ENCODE data around the gene TPRN.
"Not testable (repeated sequence)": the region's sequence is repeated elsewhere in the genome, so short reads cannot be mapped to it uniquely, and the experiment has no call there.

TPRN gene

GRCh38 chr9:137240318-137240840, 39.8 kb upstream of the TPRN start:
- H3K27me3 Mint-ChIP-seq: peaks cover 3% of the 10 kb centered on the region
- ATAC-seq (peak; percentile 42), DNase-seq (peak in 1 of 2 donors; percentile 80)
- no peak overlapping the region for H3K27ac Mint-ChIP-seq
- H3K4me1 Mint-ChIP-seq: peaks cover 71% of the 10 kb centered on the region
- H3K9me3 Mint-ChIP-seq: no peaks in the 10 kb centered on the region
- peak overlapping the region; percentile 83 to 96 for H3K4me3 Mint-ChIP-seq

- H3K4me3 Mint-ChIP-seq: peak overlapping the region; percentile 77 to 83
- peaks cover 78% of the 10 kb centered on the region for H3K4me1 Mint-ChIP-seq
- H3K9me3 Mint-ChIP-seq, H3K27me3 Mint-ChIP-seq, DNase-seq, ATAC-seq: not testable (repeated sequence)
- peak overlapping the region; percentile 34 to 69 for H3K27ac Mint-ChIP-seq
Measured at GRCh38 chr9:137239541-137240200, 39.1 kb upstream of the TPRN start.

DNA sequence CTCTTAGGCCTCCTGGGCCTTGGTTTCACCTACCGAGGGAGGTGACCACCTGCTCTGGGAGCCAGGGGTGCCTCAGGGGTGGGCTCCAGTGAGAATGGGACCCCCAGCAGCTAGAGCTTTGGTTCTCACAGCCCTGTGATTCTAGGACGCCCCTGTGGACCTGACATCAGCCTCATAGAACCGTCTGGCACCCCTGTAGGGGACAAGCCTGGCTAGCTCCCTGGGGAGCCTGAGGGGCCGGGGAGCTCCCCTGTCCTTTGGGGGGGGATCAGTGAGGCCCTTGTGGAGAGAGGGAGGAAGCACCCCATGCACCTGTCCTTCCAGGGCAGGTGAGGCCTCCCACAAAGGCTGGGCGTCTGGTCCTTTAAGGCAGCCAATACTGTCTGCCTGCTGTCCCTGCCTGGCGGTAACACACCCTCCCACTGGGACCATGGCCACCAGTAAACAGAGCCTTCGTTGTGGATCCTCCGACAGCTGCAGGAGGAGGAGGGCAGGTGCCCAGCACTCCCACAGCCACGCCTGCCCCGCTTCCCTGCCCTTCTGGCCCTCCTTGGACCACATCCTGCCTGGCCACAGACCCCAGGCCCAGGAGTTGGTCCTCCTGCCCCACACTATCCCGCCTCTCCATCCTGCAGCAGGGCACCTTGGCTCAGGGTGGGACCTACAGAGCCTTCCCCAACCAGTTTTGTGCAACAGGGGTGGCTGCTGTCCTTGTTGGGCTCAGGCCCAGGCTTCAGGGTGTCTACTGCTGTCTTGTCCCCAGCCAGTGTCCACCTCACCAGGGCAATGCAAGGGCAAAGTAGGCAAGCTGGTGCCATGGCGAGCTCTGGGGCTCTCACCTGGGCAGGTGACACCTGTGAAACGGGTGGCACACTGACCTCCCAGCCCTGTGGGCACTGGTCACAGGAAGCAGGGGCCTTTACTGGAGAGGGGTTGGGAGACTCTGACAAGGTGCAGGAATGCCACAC, 37.5 kb upstream of the TPRN start:
- no peak for ATAC-seq
- no peak overlapping the region for H3K27ac Mint-ChIP-seq
- H3K27me3 Mint-ChIP-seq: peaks cover 16% of the 10 kb centered on the region
- H3K4me3 Mint-ChIP-seq: peak overlapping the region; percentile 15 to 18
- DNase-seq: no peak
- peaks cover 64% of the 10 kb centered on the region for H3K4me1 Mint-ChIP-seq
- H3K9me3 Mint-ChIP-seq: no peaks in the 10 kb centered on the region

DNA sequence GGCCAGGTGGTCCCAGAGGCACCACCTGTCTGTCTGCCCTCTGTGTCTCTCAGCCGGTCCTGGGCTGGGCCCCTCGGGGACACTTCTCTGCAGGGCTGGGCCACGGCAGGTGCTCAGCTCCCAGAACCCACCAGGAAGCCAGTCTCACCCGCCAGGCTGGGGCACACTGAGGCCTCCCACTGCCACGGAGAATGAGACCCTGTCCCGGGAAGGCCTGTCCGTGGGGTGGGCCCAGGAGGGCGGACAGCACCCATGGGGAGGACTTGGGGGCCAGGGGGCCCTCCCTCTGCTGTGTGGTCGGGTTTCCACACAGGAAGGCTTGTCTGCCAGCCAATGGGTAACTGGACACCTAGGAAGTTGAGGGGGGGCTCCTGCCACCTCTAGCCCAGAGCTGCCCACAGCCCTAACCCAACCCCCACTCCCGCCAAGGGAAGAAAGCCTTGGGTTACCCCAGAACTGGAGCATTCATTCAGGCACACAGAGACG, 36.4 kb upstream of the TPRN start:
- Mint-ChIP-seq H3K4me1 (peaks cover 53% of the 10 kb centered on the region), H3K27me3 (peaks cover 22% of the 10 kb centered on the region), H3K9me3 (no peaks in the 10 kb centered on the region), H3K27ac (no peak overlapping the region), H3K4me3 (peak overlapping the region; percentile 46 to 59)
- DNase-seq (no peak), ATAC-seq (no peak)

DNA sequence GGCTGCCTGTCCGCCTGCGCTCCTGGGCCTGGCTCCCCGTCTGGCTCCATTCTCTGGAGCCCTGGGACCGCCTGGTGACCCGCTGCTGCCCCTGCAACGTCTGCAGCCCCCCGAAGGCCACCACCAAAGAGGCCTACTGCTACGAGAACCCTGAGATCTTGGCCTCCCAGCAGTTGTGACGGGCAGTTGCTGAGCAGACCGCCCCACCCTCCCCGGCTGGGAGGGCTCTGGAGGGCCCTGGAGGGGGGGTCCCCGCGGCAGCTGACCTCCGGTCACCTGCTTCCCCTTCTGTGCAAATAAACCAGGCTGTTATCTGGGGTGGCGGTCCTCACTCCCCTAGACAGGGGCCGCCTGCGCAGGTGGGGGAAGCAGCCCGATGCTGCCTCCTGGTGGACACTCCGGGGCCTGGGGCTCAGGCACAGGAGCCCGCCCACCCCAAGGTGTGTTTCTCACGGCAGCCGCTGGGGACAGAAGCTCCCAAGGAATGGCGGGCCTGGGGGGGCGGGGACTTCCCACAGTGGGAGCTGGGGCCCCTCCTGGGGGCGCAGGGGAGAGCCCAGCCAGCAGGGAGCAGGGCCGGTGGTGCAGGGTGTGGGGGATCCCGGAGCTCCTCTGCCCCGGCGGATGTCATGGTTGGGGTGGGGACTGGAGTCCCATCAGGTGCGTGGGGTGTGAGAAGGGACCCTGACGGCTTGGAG, 35.8 kb upstream of the TPRN start:
- H3K27ac Mint-ChIP-seq: no peak overlapping the region
- DNase-seq (peak; percentile 90 to 91), ATAC-seq (peak; percentile 43)
- peak overlapping the region; percentile 46 to 59 for H3K4me3 Mint-ChIP-seq
- H3K27me3 Mint-ChIP-seq: peaks cover 28% of the 10 kb centered on the region
- peaks cover 52% of the 10 kb centered on the region for H3K4me1 Mint-ChIP-seq
- H3K9me3 Mint-ChIP-seq: no peaks in the 10 kb centered on the region

DNA sequence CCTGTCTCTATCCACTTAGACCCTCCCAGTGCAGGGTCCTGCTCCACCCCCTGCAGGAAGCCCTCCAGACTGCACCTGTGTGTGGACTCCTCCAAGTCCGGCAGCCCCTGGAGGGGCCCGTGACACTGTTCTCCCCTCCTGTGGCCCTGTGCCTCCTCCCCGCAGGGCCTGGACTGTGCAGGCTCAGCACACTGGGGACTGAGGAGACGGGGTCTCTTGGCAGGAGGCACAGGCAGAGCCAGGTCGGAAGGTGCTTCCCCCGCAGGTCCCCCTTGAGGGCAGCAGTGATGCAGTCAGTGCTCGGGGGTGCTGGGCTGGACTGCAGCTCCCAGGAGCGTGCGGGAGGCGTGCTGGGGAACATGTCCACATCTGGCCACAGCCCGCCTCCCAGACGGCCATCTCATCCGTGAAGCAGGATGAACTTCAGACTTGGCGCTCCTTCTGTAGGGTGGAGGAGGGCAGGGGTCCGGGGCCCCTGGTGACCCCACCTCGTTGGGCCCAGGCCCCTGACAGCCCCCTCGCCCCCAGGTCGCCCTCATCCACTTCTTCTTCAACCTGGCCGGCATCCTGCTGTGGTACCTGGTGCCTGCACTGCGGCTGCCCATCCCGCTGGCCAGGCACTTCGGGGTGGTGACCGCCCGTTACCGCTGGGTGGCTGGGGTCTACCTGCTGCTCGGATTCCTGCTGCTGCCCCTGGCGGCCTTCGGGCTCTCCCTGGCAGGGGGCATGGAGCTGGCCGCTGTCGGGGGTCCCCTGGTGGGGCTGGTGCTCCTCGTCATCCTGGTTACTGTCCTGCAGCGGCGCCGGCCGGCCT, 35.1 kb upstream of the TPRN start:
- no peak overlapping the region for H3K27ac Mint-ChIP-seq
- H3K4me3 Mint-ChIP-seq: no peak overlapping the region
- H3K9me3 Mint-ChIP-seq: no peaks in the 10 kb centered on the region
- H3K27me3 Mint-ChIP-seq: peaks cover 34% of the 10 kb centered on the region
- peaks cover 46% of the 10 kb centered on the region for H3K4me1 Mint-ChIP-seq
- DNase-seq: no peak
- no peak for ATAC-seq

DNA sequence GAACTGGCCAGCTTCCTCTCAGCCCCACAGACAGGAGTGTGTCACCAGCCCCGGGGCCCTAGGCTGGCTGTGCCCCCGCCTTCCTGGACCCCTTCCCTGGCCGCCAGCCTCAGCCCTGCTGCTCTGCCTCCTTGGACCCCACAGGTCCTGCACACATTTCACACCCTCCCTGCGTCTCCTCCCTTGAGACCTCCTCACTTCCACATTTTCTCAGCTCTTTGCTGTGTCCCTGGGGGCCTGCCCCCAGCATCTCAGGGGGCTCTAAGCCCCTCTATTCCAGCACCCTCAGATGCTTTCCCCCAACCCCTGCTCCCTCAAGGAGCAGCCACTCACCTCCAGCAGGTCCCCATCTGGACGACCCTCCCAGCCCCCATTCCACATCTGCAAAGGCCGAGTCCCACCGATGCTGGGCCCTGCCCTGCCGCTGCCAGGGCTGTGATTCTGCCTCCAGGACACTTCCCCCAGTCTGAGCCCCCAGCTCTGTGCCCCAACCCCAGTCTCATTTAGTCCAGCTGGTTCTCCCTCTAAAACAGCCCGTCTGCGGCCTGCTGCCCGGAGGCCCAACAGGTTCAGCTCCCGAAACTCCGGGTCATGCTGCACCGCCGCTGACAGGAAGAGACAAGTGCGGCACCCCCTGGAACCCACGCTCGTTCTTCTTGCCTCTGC, 34.4 kb upstream of the TPRN start:
- no peak for DNase-seq
- Mint-ChIP-seq H3K9me3 (no peaks in the 10 kb centered on the region), H3K4me3 (no peak overlapping the region), H3K4me1 (peaks cover 46% of the 10 kb centered on the region), H3K27me3 (peaks cover 34% of the 10 kb centered on the region), H3K27ac (peak overlapping the region in 1 of 2 donors; percentile 28)
- ATAC-seq: no peak

DNA sequence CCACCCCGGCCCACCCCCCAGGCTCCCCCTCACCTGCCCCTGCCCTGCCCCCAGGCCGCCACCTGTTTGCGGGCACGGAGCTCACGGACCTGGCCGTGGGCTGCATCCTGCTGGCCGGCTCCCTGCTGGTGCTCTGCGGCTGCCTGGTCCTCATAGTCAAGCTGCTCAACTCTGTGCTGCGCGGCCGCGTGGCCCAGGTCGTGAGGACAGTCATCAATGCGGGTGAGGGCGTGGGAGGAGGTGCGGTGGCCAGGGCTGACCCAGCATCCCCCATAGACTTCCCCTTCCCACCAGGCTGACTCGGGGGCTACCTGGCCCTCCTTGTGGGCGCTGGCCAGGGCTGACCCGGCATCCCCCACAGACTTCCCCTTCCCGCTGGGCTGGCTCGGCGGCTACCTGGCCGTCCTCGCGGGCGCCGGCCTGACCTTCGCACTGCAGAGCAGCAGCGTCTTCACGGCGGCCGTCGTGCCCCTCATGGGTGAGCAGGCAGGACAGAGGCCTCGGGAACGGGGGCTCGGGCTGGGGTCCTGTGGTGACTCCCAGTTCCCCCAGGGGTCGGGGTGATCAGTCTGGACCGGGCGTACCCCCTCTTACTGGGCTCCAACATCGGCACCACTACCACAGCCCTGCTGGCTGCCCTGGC, 33.6 kb upstream of the TPRN start:
- Mint-ChIP-seq H3K9me3 (no peaks in the 10 kb centered on the region), H3K27ac (no peak overlapping the region), H3K4me3 (no peak overlapping the region), H3K4me1 (peaks cover 40% of the 10 kb centered on the region), H3K27me3 (peaks cover 41% of the 10 kb centered on the region)
- DNase-seq (no peak), ATAC-seq (no peak)

- Mint-ChIP-seq H3K27me3 (peaks cover 46% of the 10 kb centered on the region), H3K4me1 (peaks cover 32% of the 10 kb centered on the region)
Measured at GRCh38 chr9:137233143-137233980, 32.8 kb upstream of the TPRN start.

GRCh38 chr9:137232510-137232909, 32.0 kb upstream of the TPRN start:
- no peak for ATAC-seq
- no peaks in the 10 kb centered on the region for H3K9me3 Mint-ChIP-seq
- peaks cover 51% of the 10 kb centered on the region for H3K27me3 Mint-ChIP-seq
- DNase-seq: no peak
- no peak overlapping the region for H3K4me3 Mint-ChIP-seq
- H3K4me1 Mint-ChIP-seq: peaks cover 27% of the 10 kb centered on the region
- H3K27ac Mint-ChIP-seq: no peak overlapping the region

More at GRCh38 chr9:137233143-137233980, 32.8 kb upstream of the TPRN start:
- H3K9me3 Mint-ChIP-seq: no peaks in the 10 kb centered on the region
- H3K27ac Mint-ChIP-seq: no peak overlapping the region
- DNase-seq (no peak), ATAC-seq (no peak)
- no peak overlapping the region for H3K4me3 Mint-ChIP-seq

- peaks cover 55% of the 10 kb centered on the region for H3K27me3 Mint-ChIP-seq
- DNase-seq: no peak
- H3K4me1 Mint-ChIP-seq: peaks cover 27% of the 10 kb centered on the region
- H3K27ac Mint-ChIP-seq: no peak overlapping the region
- H3K9me3 Mint-ChIP-seq: no peaks in the 10 kb centered on the region
- no peak overlapping the region for H3K4me3 Mint-ChIP-seq
- no peak for ATAC-seq
Measured at GRCh38 chr9:137232101-137232500, 31.6 kb upstream of the TPRN start.

DNA sequence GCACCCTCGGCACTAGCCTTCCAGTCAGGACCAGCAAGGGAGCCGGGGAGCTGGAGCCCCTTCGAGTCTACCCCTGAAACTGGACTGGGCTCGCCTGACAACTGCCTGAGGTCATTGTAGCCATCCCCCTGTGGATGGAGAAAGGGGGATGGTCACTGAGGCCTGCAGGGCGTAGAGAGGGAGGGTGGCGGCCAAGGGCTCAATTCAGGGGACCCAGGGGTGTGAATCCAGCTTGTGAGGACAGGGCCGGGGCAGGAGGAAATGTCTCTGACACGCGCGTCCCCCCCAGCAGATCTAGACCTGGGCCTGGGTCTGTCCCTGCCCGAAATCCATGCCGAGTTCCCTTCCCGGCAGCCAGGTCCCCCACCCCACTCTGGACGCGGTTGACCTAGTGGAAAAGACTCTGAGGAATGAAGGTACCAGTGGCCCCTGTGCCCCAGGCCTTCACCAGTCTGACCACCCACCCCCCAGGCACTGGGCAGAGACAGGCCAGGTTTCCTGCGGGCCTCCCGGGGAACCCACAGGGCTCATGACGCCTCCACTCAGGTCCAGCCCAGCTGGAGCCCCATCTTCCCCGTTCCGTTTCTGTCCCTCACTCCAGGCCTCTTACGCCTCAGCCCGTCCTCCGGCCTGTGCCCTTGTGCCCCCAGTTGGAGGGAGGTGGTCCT, 31.0 kb upstream of the TPRN start:
- H3K9me3 Mint-ChIP-seq: no peaks in the 10 kb centered on the region
- H3K27me3 Mint-ChIP-seq: peaks cover 55% of the 10 kb centered on the region

More for the DNA sequence above, 31.0 kb upstream of the TPRN start:
- peak overlapping the region in 1 of 2 donors; percentile 59 for H3K27ac Mint-ChIP-seq
- peaks cover 21% of the 10 kb centered on the region for H3K4me1 Mint-ChIP-seq
- DNase-seq (no peak), ATAC-seq (no peak)
- H3K4me3 Mint-ChIP-seq: no peak overlapping the region

Measured in stimulated activated naive CD8-positive, alpha-beta T cell treated with anti-CD3 and anti-CD28 coated beads, Interleukin-15, amount 100 ng/mL, for 72 hours (primary cell).